Ovary (tissue), 9 donors: Measurements from ENCODE around the gene KANK2. TPM values are rescaled to one million over a fixed set of nuclear protein-coding genes. Genes with fewer than 3 reads are reported as not detected.
"Not testable (repeated sequence)": the region's sequence is repeated elsewhere in the genome, so short reads cannot be mapped to it uniquely, and the experiment has no call there.

Source experiments
- DNase-seq, 5 donors: peaks; one replicate each; pipeline ENCODE4 v3.0.0-alpha.2; 2019 to 2020
- H3K27ac ChIP-seq, 2 donors: fragments of 200-600 bp; one replicate each; pipeline versions ENCODE4 v1.5.1 to v1.8.0; 2019 to 2022
- H3K27me3 ChIP-seq: fragments of 200-600 bp; one replicate; pipeline ENCODE4 v1.8.0; 2022
- H3K36me3 ChIP-seq: fragments of 200-600 bp; sonication (generic); one replicate; pipeline ENCODE4 v1.5.1; 2019
- H3K4me1 ChIP-seq: one replicate; pipeline ENCODE4 v1.8.1; 2013; ENCODE audit warnings: mild to moderate bottlenecking, moderate library complexity; ENCODE audit not compliant: insufficient read depth
- H3K4me3 ChIP-seq: fragments of 200-600 bp; sonication (generic); one replicate; pipeline ENCODE4 v1.5.1; 2017
- H3K9me3 ChIP-seq, 2 donors: fragments of 200-600 bp in 1 of 2; sonication (generic) in 1 of 2; one replicate each; pipeline versions ENCODE4 v1.5.1 to v1.8.1; 2013 to 2019; ENCODE audit warnings: mild to moderate bottlenecking in 1 of 2, moderate library complexity in 1 of 2
- EP300 ChIP-seq: sonication (generic); formaldehyde crosslinking; IDR thresholded peaks from one replicate; pipeline ENCODE4 v1.6.1; 2017; ENCODE audit warnings: antibody characterized with exemption
- POLR2A ChIP-seq: fragments of 450-650 bp; IDR thresholded peaks from one replicate; pipeline ENCODE4 v1.6.1; 2017; ENCODE audit warnings: antibody characterized with exemption, mild to moderate bottlenecking, moderate library complexity
- WGBS, 3 donors: extraction: QIAGEN DNeasy Blood & Tissue Kit in 1 of 3; methylation state at CpG; one replicate each; pipeline versions ENCODE4 v1.1.5 to v1.1.7; 2013 to 2017; 5-methylcytosine and 5-hydroxymethylcytosine counted together
- intact Hi-C, 4 donors: fragments of 100-400 bp; cut with DNase I; formaldehyde crosslinking; loops; one replicate each; pipeline versions ENCODE4 v1.11.0 to v1.15.1; 2022 to 2023
- polyA plus RNA-seq, 2 donors: library from polyadenylated mRNA; stranded (reverse); fragments of 200-250 nt in 1 of 2; fragments of 350-450 nt in 1 of 2; fragmentation: Illumina TruSeq in 1 of 2; extraction: RNeasy Lipid Tissue Mini Kit (QIAGEN cat#74804) in 1 of 2; gene quantifications; one replicate each; pipeline ENCODE4 v1.2.3, GENCODE V29; 2013 to 2014
- total RNA-seq, 7 donors: library from RNA; depleted of rRNA in 2 of 7; stranded (reverse); fragments of >200 nt in 2 of 7; fragmentation: NEBNext Ultra II Directional in 3 of 7; extraction: Animal tissue kit (Norgen Biotek cat#: 25700) in 3 of 7; gene quantifications; one replicate each; pipeline versions ENCODE4 v1.1.0 to v1.2.4, GENCODE V29; 2016 to 2023
- TF ChIP-seq, protein P1 (sequence below), 3 donors: fragments of 450-650 bp in 2 of 3; fragments of 200-600 bp in 1 of 3; IDR thresholded peaks; one replicate each; pipeline versions ENCODE4 v1.5.1 to v1.8.0; 2016 to 2022; ENCODE audit warnings: antibody characterized with exemption in 3 of 3, mild to moderate bottlenecking in 1 of 3
- donor health status: DM: no; HTN: no; CAD: no; lungs with moderate emphysema.
- donor health status: DM: no; HTN: no; CAD: no.
- donor health status: Bipolar disorder and iron deficiency.
- donor health status: DM: yes; HTN: yes; CAD: no.
- donor health status: DM: no; HTN: no; CAD: no.
- donor health status: DM: yes; HTN: yes; CAD: no.

The KANK2 gene
- total and polyA plus RNA-seq, 9 donors, result 238 to 642 (median 433) TPM

DNA sequence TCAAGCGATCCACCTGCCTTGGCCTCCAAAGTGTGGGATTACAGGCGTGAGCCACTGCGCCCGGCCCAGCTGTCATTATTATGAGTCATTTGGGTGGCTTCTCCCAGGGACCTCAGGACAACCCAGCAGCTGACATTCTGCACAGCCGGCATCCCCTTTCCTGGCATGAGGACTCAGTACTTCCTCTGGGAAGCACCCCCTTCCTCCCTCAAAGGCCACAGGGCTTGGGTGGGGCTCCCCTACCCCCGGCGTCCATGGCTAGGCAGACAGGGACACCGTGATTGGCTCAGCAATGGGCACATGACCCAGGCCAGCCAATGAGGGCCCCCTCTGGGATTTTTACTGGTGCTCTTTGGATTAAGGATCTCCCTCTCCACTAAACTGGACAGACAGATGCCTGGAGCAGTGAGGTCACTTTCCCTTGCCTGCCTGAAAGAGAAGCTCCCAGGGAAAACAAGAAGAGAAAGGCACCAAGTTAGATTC is 6.0 kb downstream of the KANK2 start:
- Histone ChIP-seq H3K27me3 (no peaks in the 10 kb centered on the region), H3K9me3 (no peaks in the 10 kb centered on the region), H3K4me3 (no peak overlapping the region), H3K4me1 (peaks cover 31% of the 10 kb centered on the region), H3K36me3 (no peaks in the 10 kb centered on the region), H3K27ac (peak overlapping the region in 1 of 2 donors; percentile 47)
- 41 to 58% (median 54%) methylated on average over 8 of the region's 8 CpGs for WGBS, 3 donors
- peak; percentile 45 to 64 (median 54) for DNase-seq
- intact Hi-C loops, result no loop called here
- TF ChIP-seq, protein P1, sequence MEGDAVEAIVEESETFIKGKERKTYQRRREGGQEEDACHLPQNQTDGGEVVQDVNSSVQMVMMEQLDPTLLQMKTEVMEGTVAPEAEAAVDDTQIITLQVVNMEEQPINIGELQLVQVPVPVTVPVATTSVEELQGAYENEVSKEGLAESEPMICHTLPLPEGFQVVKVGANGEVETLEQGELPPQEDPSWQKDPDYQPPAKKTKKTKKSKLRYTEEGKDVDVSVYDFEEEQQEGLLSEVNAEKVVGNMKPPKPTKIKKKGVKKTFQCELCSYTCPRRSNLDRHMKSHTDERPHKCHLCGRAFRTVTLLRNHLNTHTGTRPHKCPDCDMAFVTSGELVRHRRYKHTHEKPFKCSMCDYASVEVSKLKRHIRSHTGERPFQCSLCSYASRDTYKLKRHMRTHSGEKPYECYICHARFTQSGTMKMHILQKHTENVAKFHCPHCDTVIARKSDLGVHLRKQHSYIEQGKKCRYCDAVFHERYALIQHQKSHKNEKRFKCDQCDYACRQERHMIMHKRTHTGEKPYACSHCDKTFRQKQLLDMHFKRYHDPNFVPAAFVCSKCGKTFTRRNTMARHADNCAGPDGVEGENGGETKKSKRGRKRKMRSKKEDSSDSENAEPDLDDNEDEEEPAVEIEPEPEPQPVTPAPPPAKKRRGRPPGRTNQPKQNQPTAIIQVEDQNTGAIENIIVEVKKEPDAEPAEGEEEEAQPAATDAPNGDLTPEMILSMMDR (IDR thresholded peaks at IDR 0.05), result no peak
- TF ChIP-seq POLR2A, result no peak
- TF ChIP-seq EP300, result no peak

- no peak for DNase-seq
- Histone ChIP-seq H3K27ac (peak overlapping the region in 1 of 2 donors; percentile 47), H3K27me3 (no peaks in the 10 kb centered on the region), H3K9me3 (no peaks in the 10 kb centered on the region), H3K4me3 (no peak overlapping the region), H3K36me3 (no peaks in the 10 kb centered on the region), H3K4me1 (peaks cover 31% of the 10 kb centered on the region)
- TF ChIP-seq EP300, result no peak
- 53 to 67% (median 60%) methylated on average over 8 of the region's 8 CpGs for WGBS, 3 donors
- intact Hi-C loops, result no loop called here
These were observed 6.8 kb downstream of the KANK2 start for GRCh38 chr19:11190501-11190900.

DNA sequence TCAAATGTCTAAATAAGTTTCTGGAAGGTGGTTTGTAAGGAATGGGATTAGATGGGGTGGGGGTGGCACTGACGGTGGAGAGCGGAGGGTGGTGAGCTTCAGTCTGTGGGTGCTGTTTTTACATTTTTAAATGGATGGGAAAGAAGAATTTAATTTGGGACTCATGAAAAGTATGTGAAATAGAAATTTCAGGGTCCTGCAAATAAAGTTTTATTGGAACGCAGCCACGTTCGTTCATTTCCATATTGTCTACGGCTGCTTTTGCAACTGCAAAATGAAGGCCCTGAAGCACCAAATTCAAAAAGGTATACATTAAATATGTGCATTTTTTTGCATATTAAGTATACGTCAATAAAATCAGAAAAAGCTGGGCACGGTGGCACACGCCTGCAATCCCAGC is 9.9 kb downstream of the KANK2 start:
- no peak overlapping the region for H3K4me3 ChIP-seq
- H3K9me3 ChIP-seq, result no peaks in the 10 kb centered on the region
- no peaks in the 10 kb centered on the region for H3K36me3 ChIP-seq
- peak in 1 of 5 donors; percentile 52 for DNase-seq
- H3K27ac ChIP-seq, result peak overlapping the region; percentile 68 to 90
- no peaks in the 10 kb centered on the region for H3K27me3 ChIP-seq
- 43 to 53% (median 45%) methylated on average over 9 of the region's 9 CpGs for WGBS, 3 donors
- peaks cover 30% of the 10 kb centered on the region for H3K4me1 ChIP-seq
- intact Hi-C loops, result no loop called here
- TF ChIP-seq, protein P1 (IDR thresholded peaks at IDR 0.05), result no peak
- TF ChIP-seq POLR2A (no peak), EP300 (no peak)

GRCh38 chr19:11182994-11183393 is 14.4 kb downstream of the KANK2 start:
- intact Hi-C loops, result no loop called here
- no peak overlapping the region for H3K27ac ChIP-seq
- no peaks in the 10 kb centered on the region for H3K27me3 ChIP-seq
- DNase-seq, result no peak
- H3K4me3 ChIP-seq, result no peak overlapping the region
- TF ChIP-seq EP300, result no peak
- TF ChIP-seq, protein P1 (IDR thresholded peaks at IDR 0.05), result no peak
- 85 to 93% (median 90%) methylated on average over 1 of the region's 1 CpG for WGBS, 3 donors
- no peaks in the 10 kb centered on the region for H3K9me3 ChIP-seq
- H3K4me1 ChIP-seq, result peaks cover 22% of the 10 kb centered on the region
- no peaks in the 10 kb centered on the region for H3K36me3 ChIP-seq

DNA sequence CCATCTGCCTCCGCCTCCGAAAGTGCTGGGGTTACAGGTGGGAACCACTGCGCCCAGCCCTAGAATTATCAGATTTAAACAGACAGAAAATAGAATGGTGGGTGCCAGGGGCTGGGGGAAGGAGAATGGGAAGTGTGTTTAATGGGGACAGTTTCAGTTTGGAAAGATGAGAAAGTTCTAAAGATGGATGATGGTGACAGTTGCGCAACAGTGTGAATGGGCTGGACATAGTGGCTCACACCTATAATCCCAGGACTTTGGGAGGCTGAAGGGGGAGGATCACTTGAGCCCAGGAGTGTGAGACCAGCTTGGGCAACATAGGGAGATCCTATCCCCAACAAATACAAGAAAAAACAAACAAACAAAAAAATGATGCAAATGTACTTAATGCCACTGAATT is 15.9 kb downstream of the KANK2 start:
- Histone ChIP-seq H3K27ac (no peak overlapping the region), H3K4me1 (peaks cover 17% of the 10 kb centered on the region)

GRCh38 chr19:11180975-11181374 is 16.4 kb downstream of the KANK2 start:
- intact Hi-C loops, H3K27ac ChIP-seq, DNase-seq, H3K9me3 ChIP-seq, H3K4me3 ChIP-seq, H3K27me3 ChIP-seq, H3K36me3 ChIP-seq: not testable (repeated sequence)
- H3K4me1 ChIP-seq, result peaks cover 17% of the 10 kb centered on the region
- WGBS, 3 donors, result 51 to 65% (median 62%) methylated on average over 8 of the region's 8 CpGs

More for the DNA sequence above, 15.9 kb downstream of the KANK2 start:
- Histone ChIP-seq H3K4me3 (no peak overlapping the region), H3K27me3 (no peaks in the 10 kb centered on the region), H3K36me3 (no peaks in the 10 kb centered on the region), H3K9me3 (no peaks in the 10 kb centered on the region)
- no peak for TF ChIP-seq POLR2A
- 79 to 83% (median 81%) methylated on average over 4 of the region's 4 CpGs for WGBS, 3 donors
- intact Hi-C loops, result no loop called here
- DNase-seq, result no peak
